Omental fat pad (tissue), 4 donors: ENCODE results near the gene FEV. TPM values are rescaled to one million over a fixed set of nuclear protein-coding genes. Genes with fewer than 3 reads are reported as not detected.

ENCODE experiments used
- ATAC-seq: fragments of 150-250 bp; one replicate; pipeline ENCODE4 v1.9.1; 2016; ENCODE audit warnings: mild to moderate bottlenecking, moderate library complexity; ENCODE audit not compliant: low FRiP score
- DNase-seq: peaks from one replicate; pipeline ENCODE4 v3.0.0-alpha.2; 2019; ENCODE audit warnings: low spot score
- total RNA-seq, 4 donors: library from RNA; depleted of rRNA; stranded (reverse); fragments of >200 nt; gene quantifications; one replicate each; pipeline ENCODE4 v1.1.0, GENCODE V29; 2016
- TF ChIP-seq, protein P1 (sequence below), 3 donors: fragments of 450-650 bp; IDR thresholded peaks; one replicate each; pipeline ENCODE4 v1.5.1; 2016 to 2017; ENCODE audit warnings: antibody characterized with exemption in 3 of 3, mild to moderate bottlenecking in 3 of 3, moderate library complexity in 2 of 3

The FEV gene
- total RNA-seq, 4 donors from 2014 or later = not detected

DNA sequence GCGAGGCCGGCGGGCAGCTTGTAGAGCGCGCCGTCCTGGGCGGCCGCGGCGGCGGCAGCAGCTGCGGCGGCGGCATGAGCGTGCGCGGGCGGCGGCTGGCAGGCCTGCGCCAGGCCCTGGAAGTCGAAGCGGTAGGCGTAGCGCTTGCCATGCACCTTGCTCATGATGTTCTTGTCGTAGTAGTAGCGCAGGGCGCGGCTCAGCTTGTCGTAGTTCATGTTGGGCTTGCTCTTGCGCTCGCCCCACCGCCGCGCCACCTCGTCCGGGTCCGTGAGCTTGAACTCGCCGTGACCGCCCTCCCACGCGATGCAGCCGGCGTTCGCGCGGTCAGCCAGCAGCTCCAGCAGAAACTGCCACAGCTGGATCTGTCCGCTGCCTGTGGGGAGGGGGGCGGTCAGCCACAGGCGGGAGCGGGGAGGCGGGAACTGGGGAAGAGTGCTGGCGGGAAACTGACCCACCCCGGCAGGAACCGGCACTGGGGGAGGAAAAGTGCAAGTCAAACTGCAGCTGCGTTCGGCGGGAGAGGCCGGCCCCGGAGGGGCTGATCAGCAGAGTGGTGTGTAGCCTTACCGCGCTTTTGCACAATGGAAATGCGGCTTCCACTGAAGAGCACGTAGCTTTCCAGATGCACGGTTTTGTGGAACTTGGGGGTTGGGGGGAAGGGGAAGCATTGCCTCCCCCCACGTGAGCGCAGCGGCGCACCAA, 3.0 kb downstream of the FEV start:
- TF ChIP-seq, protein P1, sequence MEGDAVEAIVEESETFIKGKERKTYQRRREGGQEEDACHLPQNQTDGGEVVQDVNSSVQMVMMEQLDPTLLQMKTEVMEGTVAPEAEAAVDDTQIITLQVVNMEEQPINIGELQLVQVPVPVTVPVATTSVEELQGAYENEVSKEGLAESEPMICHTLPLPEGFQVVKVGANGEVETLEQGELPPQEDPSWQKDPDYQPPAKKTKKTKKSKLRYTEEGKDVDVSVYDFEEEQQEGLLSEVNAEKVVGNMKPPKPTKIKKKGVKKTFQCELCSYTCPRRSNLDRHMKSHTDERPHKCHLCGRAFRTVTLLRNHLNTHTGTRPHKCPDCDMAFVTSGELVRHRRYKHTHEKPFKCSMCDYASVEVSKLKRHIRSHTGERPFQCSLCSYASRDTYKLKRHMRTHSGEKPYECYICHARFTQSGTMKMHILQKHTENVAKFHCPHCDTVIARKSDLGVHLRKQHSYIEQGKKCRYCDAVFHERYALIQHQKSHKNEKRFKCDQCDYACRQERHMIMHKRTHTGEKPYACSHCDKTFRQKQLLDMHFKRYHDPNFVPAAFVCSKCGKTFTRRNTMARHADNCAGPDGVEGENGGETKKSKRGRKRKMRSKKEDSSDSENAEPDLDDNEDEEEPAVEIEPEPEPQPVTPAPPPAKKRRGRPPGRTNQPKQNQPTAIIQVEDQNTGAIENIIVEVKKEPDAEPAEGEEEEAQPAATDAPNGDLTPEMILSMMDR (IDR thresholded peaks at IDR 0.05) = no peak
- no peak for DNase-seq
- no peak for ATAC-seq

DNA sequence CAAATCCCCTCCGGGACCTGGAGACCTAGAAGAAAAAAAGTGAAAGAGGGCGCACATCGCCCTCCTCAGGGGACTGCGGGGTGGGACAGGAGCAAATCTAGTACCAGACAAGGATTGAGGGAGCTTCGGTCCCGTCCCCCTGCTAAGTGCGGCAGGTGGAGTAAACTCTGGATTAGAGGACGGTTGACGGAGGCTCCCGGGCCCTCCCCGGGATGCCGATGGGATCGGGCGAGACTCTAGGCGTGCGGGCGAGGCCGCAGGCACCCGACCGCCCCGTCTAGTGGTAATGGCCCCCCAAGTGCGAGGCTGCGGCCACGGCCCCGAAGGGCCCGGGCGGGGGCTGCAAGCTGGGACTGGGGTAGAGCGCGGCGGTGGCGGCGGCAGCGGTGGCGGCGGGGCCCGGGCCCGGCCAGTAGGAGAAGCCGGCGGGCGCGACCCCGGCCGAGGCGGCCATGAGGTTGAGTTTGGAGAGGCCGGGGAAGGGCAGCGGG, 3.5 kb downstream of the FEV start:
- TF ChIP-seq, protein P1 (IDR thresholded peaks at IDR 0.05) = no peak
- no peak for DNase-seq
- no peak for ATAC-seq

DNA sequence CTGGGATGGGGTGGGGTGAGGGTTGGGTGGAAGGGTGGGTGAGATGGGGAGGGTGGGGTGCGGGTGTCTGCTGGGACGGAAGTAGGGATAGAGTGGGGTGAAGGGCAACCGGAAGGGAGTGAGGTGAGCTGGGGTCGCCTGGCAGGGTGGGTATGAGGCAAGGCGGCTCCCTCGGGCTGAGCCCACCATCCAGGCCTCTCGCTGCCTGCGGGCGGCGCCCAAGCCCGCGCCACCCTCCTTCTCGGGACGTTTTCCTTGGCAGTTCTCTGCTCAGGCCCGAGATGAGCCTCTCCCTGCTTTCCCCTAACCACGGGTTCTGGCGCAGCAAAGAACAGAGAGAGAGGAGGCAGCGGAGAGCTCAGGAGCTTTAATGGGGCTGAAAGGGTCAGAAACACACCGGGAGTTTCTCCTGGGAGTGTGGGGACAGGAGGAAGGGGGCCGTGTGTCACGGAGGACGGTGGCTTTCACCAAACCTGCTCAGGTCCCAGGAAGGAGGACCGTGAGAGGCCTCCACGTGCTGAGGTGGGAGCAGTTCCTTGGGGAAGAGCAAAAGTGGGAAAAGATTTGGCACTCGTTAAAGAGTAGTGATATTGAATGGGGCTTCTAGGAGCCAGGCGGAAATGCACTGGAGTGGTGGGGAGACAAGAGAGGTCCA, 4.1 kb downstream of the FEV start:
- no peak for DNase-seq
- ATAC-seq = no peak
- TF ChIP-seq, protein P1 (IDR thresholded peaks at IDR 0.05) = no peak

DNA sequence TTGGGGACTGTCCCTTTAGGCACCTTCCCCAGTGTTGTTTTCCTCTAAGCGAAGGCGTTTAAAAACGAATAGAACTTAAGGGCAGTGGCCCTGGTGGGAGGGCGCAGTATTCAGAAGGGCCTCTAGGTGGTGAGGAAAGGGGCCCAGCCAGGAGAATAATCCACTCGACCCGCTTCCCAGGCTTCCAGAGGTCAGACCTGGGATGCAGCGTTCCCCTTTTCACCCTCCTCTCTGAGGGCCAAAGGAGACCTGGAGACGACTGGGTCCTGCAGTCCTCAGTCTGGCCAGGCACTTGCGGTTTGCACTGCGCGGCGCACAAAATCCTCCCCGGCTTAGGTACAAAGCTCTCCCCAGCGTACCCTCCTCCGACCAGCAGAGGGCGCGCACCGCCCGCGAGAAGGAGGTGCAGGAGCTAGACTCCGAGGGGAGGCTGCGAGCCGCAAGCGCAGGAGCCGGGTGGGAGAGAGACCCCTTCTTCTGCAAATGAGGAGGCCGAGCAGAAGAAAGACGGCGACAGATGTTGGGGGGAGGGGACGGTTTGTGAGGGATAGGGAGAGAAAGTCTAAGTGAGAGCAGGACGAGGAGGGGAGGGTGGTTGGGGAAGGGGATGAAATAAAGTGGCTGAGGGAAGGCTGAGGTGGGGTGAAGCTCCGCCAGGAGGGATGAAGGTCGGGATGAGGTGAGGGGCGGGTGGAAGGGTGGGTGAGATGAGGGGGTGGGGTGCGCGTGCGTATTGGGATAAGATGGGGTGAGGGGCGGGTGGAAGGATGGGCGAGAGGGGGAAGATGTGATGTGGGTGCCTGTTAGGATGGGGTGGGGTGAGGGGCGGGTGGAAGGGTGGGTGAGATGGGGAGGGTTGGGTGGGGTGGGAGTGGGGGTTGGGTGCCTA, 4.9 kb downstream of the FEV start:
- DNase-seq (peak; percentile 68), ATAC-seq (peak; percentile 73)

DNA sequence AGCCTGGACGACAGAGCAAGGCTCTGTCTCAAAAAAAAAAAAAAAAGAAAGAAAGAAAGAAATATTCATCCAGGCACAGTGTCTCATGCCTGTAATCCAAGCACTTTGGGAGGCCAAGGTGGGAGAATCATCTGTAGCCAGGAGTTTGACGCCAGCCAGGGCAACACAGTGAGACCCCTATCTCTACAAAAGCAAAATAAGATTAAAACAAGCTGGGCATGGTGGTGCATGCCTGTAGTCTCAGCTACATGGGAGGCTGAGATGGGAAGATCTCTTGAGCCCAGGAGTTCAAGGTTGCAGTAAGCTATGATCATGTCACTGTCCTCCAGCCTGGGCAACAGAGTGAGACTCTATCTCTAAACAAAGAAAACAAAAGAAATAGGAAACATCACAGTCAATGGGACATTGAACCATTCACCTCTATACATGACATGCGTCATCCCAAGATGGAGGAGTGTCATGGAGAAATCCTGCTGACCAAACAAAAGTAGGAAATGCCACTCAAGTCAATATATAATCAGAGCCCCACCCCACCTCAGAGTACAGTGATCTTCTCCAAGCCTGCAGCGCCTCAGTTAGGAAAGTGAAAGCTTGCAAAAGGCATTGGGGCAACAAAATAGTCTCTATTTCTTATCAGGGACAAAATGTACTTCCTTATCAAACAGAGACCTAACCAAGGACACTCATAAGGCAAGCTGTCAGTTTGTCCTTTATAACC, 9.8 kb downstream of the FEV start:
- TF ChIP-seq, protein P1 (IDR thresholded peaks at IDR 0.05) = no peak
- no peak for ATAC-seq

More for the DNA sequence above, 4.9 kb downstream of the FEV start:
- TF ChIP-seq, protein P1 (IDR thresholded peaks at IDR 0.05) = peak in 1 of 3 donors; percentile 54

DNA sequence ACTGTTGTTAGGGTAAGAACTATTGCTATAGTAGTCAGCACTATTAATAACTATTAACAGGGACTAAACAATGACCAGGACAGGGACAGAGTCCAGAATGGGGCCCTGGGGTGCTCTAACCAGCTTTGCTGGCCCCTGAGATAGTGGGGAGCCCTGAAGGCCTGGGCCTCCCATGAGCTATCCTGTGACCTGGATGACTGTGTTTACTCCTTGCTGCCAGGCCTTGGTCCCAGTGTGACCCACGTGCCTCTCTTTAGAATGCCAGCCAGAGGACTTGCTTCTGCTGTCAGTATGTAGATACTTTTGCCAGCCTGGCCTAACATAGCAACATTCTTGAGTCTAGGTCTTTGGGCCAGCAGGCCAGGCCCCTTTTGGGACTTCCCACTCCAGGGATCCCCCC, 14.1 kb downstream of the FEV start:
- ATAC-seq (no peak), DNase-seq (no peak)
- TF ChIP-seq, protein P1 (IDR thresholded peaks at IDR 0.05) = no peak

More for the DNA sequence above, 9.8 kb downstream of the FEV start:
- DNase-seq = no peak
